GM13976 (cell line): ENCODE results near the gene PRKAR2B.
"Not testable (repeated sequence)": the region's sequence is repeated elsewhere in the genome, so short reads cannot be mapped to it uniquely, and the experiment has no call there.

Experiments
- DNase-seq: peaks from one replicate; pipeline ENCODE4 v3.0.0; 2012; ENCODE audit warnings: low spot score
- in situ Hi-C: fragments of 300-500 bp; cut with MboI; formaldehyde crosslinking; loops from one replicate; pipeline ENCODE4 v1.12.0; 2022; ENCODE audit warnings: low sequenced_read_pairs, mixed read lengths, inconsistent platforms; ENCODE audit not compliant: unreplicated experiment
- TF ChIP-seq, protein P1 (sequence below): IDR thresholded peaks from 2 replicates; pipeline ENCODE4 v1.5.1; 2012; ENCODE audit warnings: borderline replicate concordance, mild to moderate bottlenecking; ENCODE audit not compliant: insufficient read depth; ENCODE audit errors: extremely low read depth, missing control alignments, control extremely low read depth

The PRKAR2B gene

GRCh38 chr7:107041097-107041496 is 3.4 kb upstream of the PRKAR2B start:
- TF ChIP-seq, protein P1, sequence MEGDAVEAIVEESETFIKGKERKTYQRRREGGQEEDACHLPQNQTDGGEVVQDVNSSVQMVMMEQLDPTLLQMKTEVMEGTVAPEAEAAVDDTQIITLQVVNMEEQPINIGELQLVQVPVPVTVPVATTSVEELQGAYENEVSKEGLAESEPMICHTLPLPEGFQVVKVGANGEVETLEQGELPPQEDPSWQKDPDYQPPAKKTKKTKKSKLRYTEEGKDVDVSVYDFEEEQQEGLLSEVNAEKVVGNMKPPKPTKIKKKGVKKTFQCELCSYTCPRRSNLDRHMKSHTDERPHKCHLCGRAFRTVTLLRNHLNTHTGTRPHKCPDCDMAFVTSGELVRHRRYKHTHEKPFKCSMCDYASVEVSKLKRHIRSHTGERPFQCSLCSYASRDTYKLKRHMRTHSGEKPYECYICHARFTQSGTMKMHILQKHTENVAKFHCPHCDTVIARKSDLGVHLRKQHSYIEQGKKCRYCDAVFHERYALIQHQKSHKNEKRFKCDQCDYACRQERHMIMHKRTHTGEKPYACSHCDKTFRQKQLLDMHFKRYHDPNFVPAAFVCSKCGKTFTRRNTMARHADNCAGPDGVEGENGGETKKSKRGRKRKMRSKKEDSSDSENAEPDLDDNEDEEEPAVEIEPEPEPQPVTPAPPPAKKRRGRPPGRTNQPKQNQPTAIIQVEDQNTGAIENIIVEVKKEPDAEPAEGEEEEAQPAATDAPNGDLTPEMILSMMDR: no peak
- DNase-seq: no peak
- in situ Hi-C loops: no loop called here

DNA sequence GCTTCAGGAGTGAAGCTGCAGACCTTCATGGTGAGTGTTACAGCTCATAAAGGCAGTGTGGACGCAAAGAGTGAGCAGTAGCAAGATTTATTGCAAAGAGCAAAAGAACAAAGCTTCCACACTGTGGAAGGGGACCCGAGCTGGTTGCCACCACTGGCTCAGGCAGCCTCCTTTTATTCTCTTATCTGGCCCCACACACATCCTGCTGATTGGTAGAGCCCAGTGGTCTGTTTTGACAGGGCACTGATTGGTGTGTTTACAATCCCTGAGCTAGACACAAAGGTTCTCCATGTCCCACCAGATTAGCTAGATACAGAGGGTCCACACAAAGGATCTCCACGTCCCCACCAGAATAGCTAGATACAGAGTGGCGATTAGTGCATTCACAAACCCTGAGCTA is 2.7 kb upstream of the PRKAR2B start:
- DNase-seq, in situ Hi-C loops: not testable (repeated sequence)

- DNase-seq, in situ Hi-C loops: not testable (repeated sequence)
These were observed 2.1 kb upstream of the PRKAR2B start for GRCh38 chr7:107042326-107042910.

GRCh38 chr7:107043491-107043890 is 1.0 kb upstream of the PRKAR2B start:
- TF ChIP-seq, protein P1: no peak
- peak; percentile 16 for DNase-seq
- in situ Hi-C loops: no loop called here

DNA sequence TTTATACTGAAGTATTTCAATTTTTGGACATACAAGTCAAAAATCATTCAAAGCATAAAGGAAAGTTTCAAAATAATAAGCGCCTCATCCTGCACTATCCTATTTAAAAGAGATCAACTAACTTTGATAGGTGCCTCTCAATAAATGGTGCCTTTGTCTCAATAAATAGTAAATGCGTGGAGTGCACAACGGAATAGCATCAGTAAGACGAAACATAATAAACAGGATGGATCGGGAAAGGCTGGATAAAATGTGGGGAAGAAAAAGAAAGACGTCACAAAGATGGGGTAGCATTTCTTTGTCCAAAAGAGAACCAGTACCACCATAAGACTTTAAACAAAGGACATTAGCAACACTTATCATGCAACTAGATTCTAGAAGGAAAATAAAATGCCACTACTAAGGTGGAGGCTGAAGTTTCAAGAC is 571 bp upstream of the PRKAR2B start:
- no peak for DNase-seq
- TF ChIP-seq, protein P1: no peak
- in situ Hi-C loops: no loop called here

DNA sequence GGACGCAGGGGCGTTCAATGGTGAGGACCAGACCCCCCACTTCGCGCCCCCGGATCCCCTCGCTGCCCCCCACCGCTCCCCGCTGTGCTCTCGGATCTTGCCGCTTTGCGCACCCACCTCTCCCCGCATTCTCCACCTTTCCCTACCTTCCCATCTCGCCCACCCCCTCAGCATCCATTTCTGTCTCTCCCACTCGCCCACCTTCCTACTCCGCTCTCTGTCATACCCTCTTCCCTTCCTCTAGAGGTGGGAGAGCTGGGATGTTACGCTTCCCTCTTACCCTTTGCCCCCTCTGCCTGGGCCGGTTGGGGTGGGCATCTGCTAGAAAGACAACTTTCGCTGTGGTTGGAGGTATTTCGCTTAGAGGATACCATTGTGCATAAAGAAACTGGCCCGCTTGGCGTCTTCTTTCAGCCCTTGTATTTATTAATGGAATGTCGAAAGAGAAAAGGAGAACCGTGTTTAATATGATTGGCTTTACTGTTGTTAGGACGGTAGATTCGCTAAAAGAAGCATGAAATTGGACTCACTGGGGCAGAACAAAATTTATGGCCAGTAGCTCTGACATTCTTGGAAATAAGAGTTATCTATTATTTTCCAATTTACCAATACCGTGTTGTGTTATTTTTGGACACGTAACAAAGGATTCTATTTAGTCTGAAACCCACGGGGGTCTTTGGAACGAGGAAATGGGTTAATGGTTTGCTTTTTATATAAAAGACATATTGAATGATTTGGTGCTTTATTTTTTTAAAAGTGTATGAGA is 873 bp downstream of the PRKAR2B start:
- TF ChIP-seq, protein P1: no peak
- in situ Hi-C loops: no loop called here
- DNase-seq: peak; percentile 9

DNA sequence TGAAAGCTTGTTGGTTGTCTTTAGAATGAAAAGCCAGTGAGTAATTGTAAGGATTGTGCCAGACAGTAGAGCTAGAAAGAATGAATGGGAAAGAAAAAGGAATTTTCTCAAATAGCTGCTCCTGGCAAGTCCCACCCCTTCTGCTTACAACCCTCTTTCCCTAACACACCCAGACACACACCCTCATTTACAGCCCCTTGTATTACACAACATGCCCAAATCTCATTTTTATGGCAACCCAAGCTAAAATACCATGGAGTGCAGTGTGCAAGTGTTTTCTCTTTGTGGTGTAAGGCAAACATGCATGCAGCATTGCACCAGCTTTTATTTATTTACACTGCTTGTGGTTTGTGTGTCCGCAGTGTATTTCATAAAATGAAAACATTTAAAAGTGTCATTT is 1.5 kb downstream of the PRKAR2B start:
- TF ChIP-seq, protein P1: no peak
- in situ Hi-C loops: no loop called here
- no peak for DNase-seq
